GM10266 (cell line): Measurements from ENCODE around the gene TICAM2.

Source experiments
- DNase-seq: peaks from one replicate; pipeline ENCODE4 v3.0.0; 2012; ENCODE audit errors: extremely low spot score
- CTCF ChIP-seq: IDR thresholded peaks from 2 replicates; pipeline ENCODE4 v1.5.1; 2012; ENCODE audit warnings: mild to moderate bottlenecking, low read depth; ENCODE audit not compliant: control insufficient read depth, insufficient read depth; ENCODE audit errors: missing control alignments

Gene TICAM2

GRCh38 chr5:115625579-115626444, 23.5 kb upstream of the TICAM2 start, which contains the start of gene TMED7:
Gene TMED7 (minus strand): TSS chr5:115626036. CDS start chr5:115625792, 244 bp downstream.
- peak; percentile 97 for DNase-seq
- TF ChIP-seq CTCF, result no peak

GRCh38 chr5:115624994-115625393, 22.7 kb upstream of the TICAM2 start:
- no peak for TF ChIP-seq CTCF
- DNase-seq, result no peak

GRCh38 chr5:115623658-115624057, 21.4 kb upstream of the TICAM2 start:
- TF ChIP-seq CTCF, result no peak
- no peak for DNase-seq

- no peak for DNase-seq
- no peak for TF ChIP-seq CTCF
These were observed 19.2 kb upstream of the TICAM2 start for GRCh38 chr5:115621365-115621900.

- TF ChIP-seq CTCF, result no peak
- DNase-seq, result no peak
These were observed 14.6 kb upstream of the TICAM2 start for GRCh38 chr5:115616892-115617291.

- no peak for TF ChIP-seq CTCF
- no peak for DNase-seq
These were observed 14.2 kb upstream of the TICAM2 start for GRCh38 chr5:115616472-115616871.

- no peak for TF ChIP-seq CTCF
- no peak for DNase-seq
These were observed 9.6 kb upstream of the TICAM2 start for GRCh38 chr5:115611873-115612272.
